Stimulated activated CD8-positive, alpha-beta memory T cell treated with anti-CD3 and anti-CD28 coated beads, Interleukin-12 subunit alpha, Interleukin-12 subunit beta, amount 100 ng/mL, for 24 hours (primary cell): ENCODE results near the gene TSPEAR.
"Not testable (repeated sequence)": the region's sequence is repeated elsewhere in the genome, so short reads cannot be mapped to it uniquely, and the experiment has no call there.

Experiments used
- DNase-seq: peaks from one replicate; pipeline ENCODE4 v3.0.0-alpha.2; 2020; ENCODE audit errors: extremely low read depth

The TSPEAR gene

DNA sequence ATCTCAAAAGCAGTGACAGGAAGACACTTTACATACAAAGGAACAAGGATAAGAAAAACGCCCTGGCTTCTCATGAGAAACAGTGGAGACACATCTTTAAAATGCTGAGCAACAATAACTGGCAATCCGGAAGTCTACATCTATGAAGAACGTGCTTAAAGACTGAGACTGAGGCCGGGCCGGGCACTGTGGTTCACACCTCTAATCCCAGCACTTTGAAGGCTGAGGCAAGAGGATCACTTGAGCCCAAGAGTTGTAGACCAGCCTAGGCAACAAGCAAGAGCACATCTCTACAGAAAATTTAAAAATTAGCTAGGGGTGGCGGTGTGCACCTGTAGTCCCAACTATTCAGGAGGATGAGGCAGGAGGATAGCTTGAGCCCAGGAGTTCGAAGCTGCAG lies 27.3 kb downstream of the TSPEAR start:
- no peak for DNase-seq

GRCh38 chr21:44682580-44683151 lies 28.7 kb downstream of the TSPEAR start:
- no peak for DNase-seq

- no peak for DNase-seq
Observed at GRCh38 chr21:44681861-44682579, 29.4 kb downstream of the TSPEAR start, which contains the start of gene KRTAP12-1. Gene KRTAP12-1 (minus strand): TSS chr21:44682163. CDS start chr21:44682123, 40 bp downstream.

- no peak for DNase-seq
Observed at GRCh38 chr21:44681152-44681551, 30.2 kb downstream of the TSPEAR start.

DNA sequence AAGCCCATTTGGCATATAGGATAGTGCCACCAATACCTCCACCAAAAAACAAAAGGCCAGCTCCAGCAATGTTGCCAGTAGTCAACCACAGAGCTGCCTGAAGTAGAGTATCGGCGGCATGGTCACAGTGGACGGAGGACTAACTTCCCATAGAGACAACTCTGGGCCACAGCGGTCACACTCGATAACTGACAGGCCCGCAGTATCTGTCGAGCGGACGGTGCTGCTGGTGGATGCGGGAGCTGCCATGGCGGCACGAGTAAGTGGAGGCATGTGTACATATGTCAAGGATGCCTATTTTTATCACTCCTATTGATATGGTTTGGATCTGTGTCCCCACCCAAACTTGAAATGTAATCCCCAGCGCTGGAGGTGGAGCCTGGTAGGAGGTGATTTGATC lies 33.5 kb downstream of the TSPEAR start:
- no peak for DNase-seq

GRCh38 chr21:44671911-44672310 lies 39.5 kb downstream of the TSPEAR start:
- DNase-seq, result no peak

DNA sequence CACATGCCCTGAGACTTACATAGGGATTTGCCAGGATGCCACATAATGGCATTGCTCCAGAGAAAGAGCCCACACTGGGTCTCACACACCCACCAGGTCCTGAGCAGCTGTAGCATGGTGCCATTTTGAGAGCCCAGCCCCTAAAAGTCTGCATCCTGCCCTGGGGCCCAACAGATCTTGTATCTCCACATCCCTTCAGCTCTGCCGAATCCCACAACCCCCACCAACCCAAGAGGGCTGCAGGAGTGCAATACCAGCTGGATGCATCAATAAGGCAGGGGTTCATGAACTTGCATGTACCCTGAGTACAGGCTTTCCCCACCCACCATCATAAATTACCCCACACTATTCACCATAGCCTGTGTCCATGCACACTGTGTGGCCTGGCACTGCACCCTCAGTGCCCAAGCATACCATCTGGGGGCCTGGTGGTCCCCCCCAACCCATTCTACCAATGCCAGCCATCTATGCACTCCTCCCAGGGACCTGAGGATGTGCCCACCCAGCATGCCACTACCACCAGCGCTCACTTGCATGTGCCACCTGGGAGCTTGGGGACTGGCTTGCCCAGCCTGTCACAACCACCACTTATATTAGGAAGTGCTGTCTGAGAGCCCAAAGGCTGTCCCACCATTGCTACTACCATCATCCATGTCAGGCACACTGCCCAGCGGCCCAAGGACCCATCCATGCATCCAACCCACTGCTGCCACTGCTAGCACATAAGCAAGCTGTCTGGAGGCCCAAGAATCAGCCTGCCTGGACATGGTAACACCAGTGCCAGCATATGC lies 40.5 kb downstream of the TSPEAR start:
- DNase-seq, result no peak

DNA sequence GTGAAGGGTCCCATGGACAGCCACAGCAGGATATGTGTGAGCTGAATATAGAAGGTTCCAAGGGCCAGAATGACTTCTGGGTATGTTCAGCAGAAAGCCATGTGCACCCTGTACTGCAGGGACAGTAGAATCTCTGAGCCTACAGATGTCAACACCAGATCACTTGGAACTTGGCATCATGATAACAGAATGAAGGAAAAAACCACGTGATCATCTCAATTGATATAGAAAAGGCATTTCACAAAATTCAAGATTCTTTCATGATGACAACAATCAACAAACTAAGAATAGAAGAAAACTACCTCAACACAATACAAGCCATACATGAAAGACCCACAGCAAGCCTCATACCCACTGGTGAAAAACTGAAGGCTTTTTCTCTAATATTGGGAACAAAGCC lies 43.8 kb downstream of the TSPEAR start:
- no peak for DNase-seq

- no peak for DNase-seq
Observed at GRCh38 chr21:44666401-44667320, 44.7 kb downstream of the TSPEAR start, which contains the start of gene KRTAP12-2. Gene KRTAP12-2 (minus strand): TSS chr21:44666927. CDS start chr21:44666886, 41 bp downstream.

DNA sequence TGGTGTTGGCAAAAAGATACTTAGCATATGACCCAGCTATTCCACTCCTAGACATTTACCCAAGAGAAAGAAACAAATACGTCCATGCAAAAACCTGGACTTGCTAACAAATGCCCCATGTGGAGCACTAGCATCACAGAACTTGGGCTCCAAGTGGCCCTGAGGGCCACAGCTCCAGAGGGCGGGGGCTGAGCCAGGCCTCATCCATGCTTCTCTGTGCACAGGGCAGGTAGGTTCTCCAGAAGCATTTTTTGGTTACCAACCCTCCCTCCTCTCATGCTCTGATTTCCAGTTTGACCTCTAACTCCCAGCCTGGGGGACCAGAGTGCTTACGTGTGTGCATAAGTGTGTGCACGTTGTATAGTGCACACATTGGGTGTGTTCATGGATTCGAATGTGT lies 46.7 kb downstream of the TSPEAR start:
- no peak for DNase-seq

DNA sequence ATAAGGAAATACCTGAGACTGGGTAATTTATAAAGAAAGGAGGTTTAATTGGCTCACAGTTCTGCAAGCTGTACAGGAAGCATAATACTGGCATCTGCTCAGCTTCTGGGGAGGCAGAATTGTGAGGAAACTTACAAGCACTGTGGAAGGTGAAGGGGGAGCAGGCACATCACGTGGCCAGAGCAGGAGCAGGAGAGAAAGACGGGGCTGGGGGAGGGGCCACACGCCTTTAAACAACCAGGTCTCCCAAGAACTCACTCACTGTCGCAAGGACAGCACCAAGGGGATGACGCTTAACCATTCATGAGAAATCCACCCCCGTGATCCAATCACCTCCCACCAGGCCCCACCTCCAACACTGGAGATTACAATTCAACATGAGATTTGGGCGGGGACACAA lies 49.8 kb downstream of the TSPEAR start:
- not testable (repeated sequence) for DNase-seq

- DNase-seq, result no peak
Observed at GRCh38 chr21:44658913-44659595, 52.3 kb downstream of the TSPEAR start.

DNA sequence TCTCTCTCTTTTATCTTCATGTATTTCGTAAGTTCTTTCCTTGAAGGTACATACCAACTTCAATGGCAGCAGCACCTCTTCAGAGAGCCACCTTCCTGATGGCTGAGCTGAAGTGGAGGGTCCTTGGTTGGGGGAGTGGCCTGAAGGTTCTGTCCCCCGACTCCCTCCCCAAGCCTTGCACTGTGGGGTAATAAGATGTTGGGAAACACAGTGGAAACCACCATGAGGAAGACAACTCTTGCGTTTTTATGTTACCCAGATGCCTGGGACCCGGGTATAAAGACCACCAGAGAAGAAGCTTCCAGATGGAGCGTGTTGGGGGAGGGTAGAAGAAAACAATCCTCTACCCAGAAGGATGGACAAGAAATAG lies 52.8 kb downstream of the TSPEAR start:
- no peak for DNase-seq

GRCh38 chr21:44657635-44658540 lies 53.5 kb downstream of the TSPEAR start, which contains the start of gene KRTAP12-3:
Gene KRTAP12-3 (plus strand): TSS chr21:44657932. CDS start chr21:44657980, 48 bp downstream.
- no peak for DNase-seq

- no peak for DNase-seq
Observed at GRCh38 chr21:44656868-44657267, 54.5 kb downstream of the TSPEAR start.

- no peak for DNase-seq
Observed at GRCh38 chr21:44654576-44655175, 56.7 kb downstream of the TSPEAR start, which contains the start of gene KRTAP12-4. Gene KRTAP12-4 (minus strand): TSS chr21:44654659. CDS start chr21:44654614, 45 bp downstream.

DNA sequence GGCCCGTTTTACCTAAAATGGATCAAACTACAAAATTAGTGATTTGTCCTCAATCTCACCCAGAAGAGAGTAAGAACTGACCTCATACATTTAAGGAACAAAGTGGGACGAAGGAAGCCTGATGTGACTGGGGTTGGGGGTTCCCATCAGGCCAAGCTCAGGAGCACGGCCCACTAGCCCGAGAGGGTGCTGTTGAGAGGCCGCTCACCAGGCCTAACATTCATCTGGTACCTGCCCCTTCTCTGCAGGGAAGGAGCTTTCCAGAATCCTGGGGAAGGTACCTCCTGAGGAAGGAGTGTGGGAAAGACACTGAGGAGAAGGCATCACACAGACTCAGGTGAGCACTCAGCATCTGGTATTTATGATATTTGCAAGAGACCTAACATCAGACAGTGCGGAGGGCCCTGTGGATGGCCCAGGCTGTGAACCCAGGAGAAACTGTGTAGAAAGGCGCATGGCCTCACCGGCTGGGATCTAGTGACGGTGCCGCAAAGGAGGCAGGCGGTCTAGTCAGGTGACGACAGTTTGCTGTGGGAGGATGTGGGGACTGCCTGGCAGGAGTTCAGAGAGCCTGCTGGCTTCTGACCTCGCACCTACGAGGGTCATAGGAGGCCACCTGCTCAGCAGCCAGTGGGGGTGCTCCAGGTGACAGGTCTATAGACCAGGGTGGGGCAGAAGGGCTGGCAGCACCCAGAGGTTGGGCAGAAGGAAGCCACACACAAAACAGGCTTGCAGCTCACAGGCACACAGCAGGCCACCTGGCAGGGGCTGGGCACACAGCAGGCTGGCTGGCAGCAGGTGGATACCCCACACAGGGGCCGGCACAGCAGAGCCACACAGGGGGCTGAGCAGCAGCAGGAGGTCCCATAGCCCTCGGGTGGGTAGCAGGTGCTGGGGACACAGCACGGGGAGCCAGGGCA lies 57.5 kb downstream of the TSPEAR start:
- no peak for DNase-seq

DNA sequence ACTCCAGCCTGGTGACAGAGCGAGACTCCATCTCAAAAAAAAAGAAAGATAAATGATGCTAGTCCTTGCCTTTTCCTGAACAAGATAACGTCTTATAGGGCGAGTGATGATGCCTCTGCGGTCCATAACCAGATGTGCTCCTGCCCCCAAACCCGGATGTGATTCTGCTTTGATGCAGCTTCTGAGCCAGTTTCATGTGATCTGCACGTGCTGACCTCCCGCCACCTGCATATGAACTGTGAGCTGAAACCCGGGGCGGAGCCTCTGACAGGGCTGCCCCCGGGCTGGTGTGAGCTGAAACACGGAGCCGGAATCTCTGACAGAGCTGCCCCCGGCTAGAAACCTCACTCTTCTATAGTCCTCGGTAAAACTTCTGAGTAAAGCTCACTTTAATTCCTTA lies 58.2 kb downstream of the TSPEAR start:
- DNase-seq, result no peak
